WTC11 (cell line): ENCODE data around the gene CYP19A1.

Experiments
- ATF3 ChIP-seq: sonication (generic); formaldehyde crosslinking; conservative IDR thresholded peaks from 2 replicates; pipeline ENCODE4 v1.8.1; 2022; ENCODE audit warnings: mild to moderate bottlenecking, missing genetic modification reagents
- CTCF ChIP-seq: fragments of 200-600 bp; IDR thresholded peaks from 2 replicates; pipeline ENCODE4 v1.8.0; 2022; ENCODE audit warnings: antibody characterized with exemption
- E2F5 ChIP-seq: sonication (generic); formaldehyde crosslinking; IDR thresholded peaks from 2 replicates; pipeline ENCODE4 v1.8.1; 2022; ENCODE audit warnings: mild to moderate bottlenecking, moderate library complexity, missing genetic modification reagents
- FOXP4 ChIP-seq: sonication (generic); formaldehyde crosslinking; IDR thresholded peaks from 2 replicates; pipeline ENCODE4 v1.8.0; 2022; ENCODE audit warnings: mild to moderate bottlenecking, missing genetic modification reagents
- IRF1 ChIP-seq: sonication (generic); formaldehyde crosslinking; IDR thresholded peaks from 2 replicates; pipeline ENCODE4 v1.8.0; 2023; ENCODE audit warnings: missing genetic modification reagents
- NR2C2 ChIP-seq: sonication (generic); formaldehyde crosslinking; IDR thresholded peaks from 2 replicates; pipeline ENCODE4 v1.8.0; 2022; ENCODE audit warnings: mild to moderate bottlenecking, missing genetic modification reagents
- RELA ChIP-seq: sonication (generic); formaldehyde crosslinking; IDR thresholded peaks from 2 replicates; pipeline ENCODE4 v1.8.1; 2022; ENCODE audit warnings: missing genetic modification reagents, mild to moderate bottlenecking, borderline replicate concordance
- TEAD4 ChIP-seq: sonication (generic); formaldehyde crosslinking; IDR thresholded peaks from 2 replicates; pipeline ENCODE4 v1.8.0; 2022; ENCODE audit warnings: mild to moderate bottlenecking, missing genetic modification reagents
- ZBTB21 ChIP-seq: sonication (generic); formaldehyde crosslinking; IDR thresholded peaks from 2 replicates; pipeline ENCODE4 v1.8.1; 2023; ENCODE audit warnings: mild to moderate bottlenecking, missing genetic modification reagents, borderline replicate concordance
- ZBTB43 ChIP-seq: sonication (generic); formaldehyde crosslinking; IDR thresholded peaks from 2 replicates; pipeline ENCODE4 v1.8.1; 2023; ENCODE audit warnings: mild to moderate bottlenecking, missing genetic modification reagents
- ZNF121 ChIP-seq: sonication (generic); formaldehyde crosslinking; IDR thresholded peaks from 2 replicates; pipeline ENCODE4 v1.8.0; 2023; ENCODE audit warnings: missing genetic modification reagents

GRCh38 chr15:51288143-51289065, 50.0 kb downstream of the CYP19A1 start:
- no peak for TF ChIP-seq ZBTB43
- no peak for TF ChIP-seq CTCF
- no peak for TF ChIP-seq TEAD4
- TF ChIP-seq ZNF121 (CRISPR knock-in tag), result no peak
- TF ChIP-seq E2F5 (CRISPR knock-in tag), result no peak
- TF ChIP-seq ATF3 (CRISPR knock-in tag), result no peak
- no peak for TF ChIP-seq NR2C2 (CRISPR knock-in tag)
- no peak for TF ChIP-seq IRF1 (CRISPR knock-in tag)
- no peak for TF ChIP-seq RELA
- TF ChIP-seq FOXP4 (CRISPR knock-in tag), result no peak
- TF ChIP-seq ZBTB21, result no peak
